Fibroblast of skin of right quadriceps (primary cell): ENCODE results near the gene TLDC2.

ENCODE experiments used
- DNase-seq: peaks from one replicate; pipeline ENCODE4 v3.0.0-alpha.2; 2013

The TLDC2 gene

GRCh38 chr20:36850759-36851158, 25.2 kb upstream of the TLDC2 start:
- no peak for DNase-seq

GRCh38 chr20:36851490-36851889, 24.4 kb upstream of the TLDC2 start:
- no peak for DNase-seq

DNA sequence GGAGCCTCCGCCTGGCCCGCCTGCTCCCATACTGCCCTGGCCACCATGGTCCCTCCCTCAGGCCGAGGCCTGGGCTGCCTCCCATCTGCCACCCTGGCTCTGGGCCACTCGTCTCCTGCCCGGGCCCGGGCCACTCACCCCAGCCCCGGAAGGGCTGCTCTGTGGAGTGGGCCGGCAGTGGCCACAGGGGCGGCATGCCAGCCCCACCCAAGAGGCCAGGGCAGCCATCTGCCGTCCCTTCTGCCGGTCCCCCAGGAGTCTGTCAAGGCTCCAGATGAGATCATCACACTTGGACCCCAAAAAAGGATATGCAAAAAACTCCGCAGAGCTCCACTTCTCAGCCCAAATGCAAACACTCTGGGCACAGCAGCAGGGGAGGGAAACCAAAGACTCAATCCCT, 23.8 kb upstream of the TLDC2 start:
- no peak for DNase-seq

DNA sequence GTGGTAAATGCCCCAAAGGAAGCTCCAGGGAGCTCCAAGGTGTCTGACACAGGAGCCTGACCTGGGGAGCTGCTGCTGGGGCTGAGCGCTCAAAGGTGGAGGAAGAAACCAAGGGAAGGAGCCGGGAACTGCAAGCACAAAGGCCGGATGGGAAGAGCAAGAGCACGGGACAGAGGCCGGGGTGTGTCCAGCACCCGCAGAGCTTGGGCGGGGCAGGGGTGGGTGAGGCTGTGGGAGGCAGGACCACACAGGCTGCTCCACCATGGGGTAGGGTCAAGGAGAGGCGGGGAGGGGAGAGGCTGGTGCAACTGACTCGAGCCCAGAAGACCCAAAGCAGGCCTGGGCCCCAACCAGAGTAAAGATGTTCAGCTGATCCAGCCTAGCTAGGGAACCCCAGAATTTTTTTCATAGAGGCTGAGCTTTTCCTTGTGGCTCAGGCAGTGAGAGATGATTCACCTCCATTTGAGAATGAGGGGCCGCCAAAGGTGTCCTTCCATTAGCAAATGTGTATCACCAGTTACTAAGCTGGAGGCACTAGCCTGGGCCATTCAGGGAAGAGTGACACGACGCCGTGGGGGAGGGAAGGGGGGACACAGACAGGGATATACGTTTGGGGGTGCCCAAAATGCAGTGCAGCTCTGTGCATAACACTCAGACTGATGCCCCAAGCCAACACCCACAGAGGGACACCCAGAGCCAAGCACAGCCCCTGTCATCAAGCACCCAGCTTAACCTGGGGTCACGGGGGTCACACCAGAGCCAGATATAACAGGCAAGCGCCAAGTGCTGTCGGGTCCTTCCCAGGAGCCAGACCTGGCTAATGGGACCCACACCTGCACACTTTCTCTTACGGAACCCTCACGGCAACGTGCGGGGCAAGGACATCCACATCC, 21.3 kb upstream of the TLDC2 start:
- DNase-seq: no peak

DNA sequence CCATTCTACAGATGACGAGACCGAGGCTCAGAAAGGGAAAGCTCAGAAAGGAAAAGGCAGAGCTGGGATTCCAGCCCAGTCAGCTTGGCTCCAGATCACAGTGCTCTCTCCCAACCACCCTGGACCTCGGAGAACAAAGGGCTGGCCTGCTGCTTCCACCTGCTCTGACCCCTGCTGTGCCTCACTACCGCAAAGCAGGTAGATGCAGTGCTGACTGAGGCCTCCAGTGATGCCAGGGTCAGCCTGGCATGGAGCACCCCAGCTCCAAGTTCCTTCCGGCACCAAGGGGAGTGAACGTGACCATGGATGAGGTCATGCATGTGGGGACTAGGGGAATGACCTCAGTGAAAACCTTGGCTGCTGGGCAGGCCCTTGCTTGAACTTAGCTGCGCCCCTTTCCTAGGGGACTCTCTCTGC, 20.7 kb upstream of the TLDC2 start:
- no peak for DNase-seq

GRCh38 chr20:36856195-36856594, 19.7 kb upstream of the TLDC2 start:
- no peak for DNase-seq

GRCh38 chr20:36856691-36857635, 19.0 kb upstream of the TLDC2 start:
- DNase-seq: peak; percentile 64

GRCh38 chr20:36859282-36859555, 16.7 kb upstream of the TLDC2 start:
- no peak for DNase-seq

DNA sequence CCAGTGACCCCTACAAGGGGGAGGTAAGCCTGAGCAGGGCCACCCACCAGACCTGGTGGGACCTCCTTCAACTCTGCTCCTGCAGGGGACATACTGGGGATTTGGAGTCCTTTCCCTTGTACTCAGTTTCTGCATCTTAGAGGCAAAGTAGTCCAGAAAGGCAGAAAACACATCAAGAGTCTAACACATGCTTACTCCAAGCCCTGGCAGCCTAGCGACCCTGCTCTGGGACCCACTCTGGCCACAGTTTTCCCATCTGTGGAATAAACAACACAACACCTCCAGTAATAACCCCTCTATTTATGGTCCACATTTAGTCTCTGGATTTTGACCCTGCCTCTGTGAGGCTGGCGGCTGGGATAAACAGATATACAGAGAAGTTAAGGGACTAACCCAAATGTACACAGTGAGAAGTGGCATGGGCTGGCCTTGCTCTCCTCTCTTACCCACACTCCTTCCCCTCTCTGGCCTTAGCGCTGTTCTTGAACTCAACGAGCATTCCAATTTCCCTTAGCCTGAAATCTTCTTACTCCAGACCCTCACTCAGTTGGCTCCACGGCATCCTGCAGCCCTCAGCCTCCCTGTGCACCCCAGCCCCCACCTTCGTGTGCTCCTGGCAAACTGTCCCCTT, 16.1 kb upstream of the TLDC2 start:
- DNase-seq: no peak

DNA sequence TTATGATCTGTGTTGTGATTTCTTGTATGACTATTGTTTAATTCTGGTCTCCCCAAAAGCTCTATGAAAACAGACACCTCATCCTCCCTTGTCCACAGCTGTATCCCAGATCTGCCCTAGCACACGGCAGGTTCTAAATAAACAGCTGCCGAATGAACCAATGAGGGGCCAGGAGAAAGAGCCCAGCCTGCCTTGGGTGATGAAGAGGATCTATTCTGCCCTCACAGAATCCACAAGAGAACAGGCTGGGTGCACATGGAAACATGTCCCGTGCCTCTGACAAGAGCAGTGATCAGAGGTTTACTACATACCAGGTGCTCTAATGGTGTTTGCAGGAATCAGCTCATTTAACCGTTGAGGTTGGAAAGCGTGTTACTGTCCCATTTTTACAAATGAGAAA, 15.6 kb upstream of the TLDC2 start:
- DNase-seq: no peak

DNA sequence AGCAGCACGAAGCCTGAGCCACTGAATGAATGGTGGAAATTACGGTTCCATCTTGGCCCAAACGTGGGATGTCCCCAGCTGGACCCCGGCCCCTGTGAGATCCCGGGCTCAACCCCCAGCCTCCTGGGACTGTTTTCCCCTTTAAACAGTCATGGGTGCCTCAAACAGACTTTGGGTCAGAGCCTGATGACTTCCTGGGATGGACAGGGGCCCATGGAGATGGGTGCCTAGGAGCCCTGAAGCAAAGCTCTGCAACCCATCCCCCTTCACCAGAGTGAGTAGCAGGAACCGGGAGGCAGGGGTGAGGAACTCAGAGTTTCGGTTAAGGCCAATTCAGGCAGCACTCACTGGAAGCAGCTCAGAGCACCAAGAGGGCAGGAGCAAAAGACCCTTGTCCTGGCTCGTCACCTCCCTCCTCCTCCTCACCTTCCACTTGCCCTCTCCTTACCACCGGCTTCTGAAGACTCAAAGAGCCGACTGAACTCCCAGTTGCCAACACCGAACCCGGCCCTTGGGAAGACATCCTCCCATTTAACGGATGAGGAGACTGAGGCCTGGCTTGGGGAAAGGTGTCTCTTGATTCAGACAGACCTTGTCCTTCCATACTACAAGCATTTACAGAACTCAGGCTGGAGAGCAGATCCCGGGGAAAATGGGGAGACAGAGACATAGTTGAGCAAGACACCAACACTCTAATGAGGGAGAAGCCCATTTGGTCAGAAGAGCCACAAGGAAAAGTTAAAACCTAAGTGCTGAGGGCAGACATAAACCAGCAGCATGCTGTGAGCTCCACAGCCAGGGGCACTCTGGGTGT, 14.9 kb upstream of the TLDC2 start:
- no peak for DNase-seq

- no peak for DNase-seq
These were observed 14.4 kb upstream of the TLDC2 start for GRCh38 chr20:36861625-36861874.

- peak; percentile 83 for DNase-seq
These were observed 13.8 kb upstream of the TLDC2 start for GRCh38 chr20:36861875-36862801.

DNA sequence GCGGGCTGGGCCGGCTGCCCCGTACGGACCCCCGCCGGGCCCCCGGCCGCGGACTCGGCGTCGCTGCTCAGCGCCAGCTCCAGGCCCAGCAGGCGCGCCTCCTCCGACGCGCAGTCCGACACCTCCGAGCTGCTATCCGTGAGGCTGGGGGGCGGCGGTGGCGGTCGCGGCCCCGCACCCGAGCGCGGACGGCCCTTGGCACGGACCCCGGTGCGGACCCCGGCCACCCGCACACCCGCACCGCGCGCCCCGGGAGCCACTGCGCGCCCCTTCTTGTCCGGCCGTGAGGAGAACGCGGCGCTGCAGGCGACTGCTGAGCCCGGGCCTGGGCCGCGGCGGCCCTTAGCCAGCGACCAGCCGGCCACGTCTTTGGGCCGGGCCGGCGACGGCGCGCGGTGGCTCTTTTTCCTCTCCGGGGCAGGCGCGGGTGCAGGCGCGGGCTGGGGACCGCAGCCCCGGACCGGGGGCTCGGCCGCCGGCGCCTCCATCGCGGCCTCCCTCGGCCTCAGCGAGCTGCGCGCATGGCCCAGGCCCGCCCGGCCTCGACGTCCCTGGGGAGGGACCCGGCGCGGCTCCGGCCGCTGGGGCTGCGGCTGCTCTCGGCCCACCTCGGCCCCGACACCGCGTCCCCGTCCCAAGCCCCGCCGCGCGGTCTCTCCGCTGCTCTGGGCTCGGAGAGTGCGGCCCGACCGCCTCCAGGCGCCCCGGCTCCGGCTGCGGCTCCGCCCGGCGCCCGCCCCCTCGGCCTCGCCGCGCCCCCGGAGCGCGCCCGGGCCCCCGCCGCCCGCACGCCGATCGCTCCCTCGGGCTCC, 12.9 kb upstream of the TLDC2 start:
- DNase-seq: no peak

DNA sequence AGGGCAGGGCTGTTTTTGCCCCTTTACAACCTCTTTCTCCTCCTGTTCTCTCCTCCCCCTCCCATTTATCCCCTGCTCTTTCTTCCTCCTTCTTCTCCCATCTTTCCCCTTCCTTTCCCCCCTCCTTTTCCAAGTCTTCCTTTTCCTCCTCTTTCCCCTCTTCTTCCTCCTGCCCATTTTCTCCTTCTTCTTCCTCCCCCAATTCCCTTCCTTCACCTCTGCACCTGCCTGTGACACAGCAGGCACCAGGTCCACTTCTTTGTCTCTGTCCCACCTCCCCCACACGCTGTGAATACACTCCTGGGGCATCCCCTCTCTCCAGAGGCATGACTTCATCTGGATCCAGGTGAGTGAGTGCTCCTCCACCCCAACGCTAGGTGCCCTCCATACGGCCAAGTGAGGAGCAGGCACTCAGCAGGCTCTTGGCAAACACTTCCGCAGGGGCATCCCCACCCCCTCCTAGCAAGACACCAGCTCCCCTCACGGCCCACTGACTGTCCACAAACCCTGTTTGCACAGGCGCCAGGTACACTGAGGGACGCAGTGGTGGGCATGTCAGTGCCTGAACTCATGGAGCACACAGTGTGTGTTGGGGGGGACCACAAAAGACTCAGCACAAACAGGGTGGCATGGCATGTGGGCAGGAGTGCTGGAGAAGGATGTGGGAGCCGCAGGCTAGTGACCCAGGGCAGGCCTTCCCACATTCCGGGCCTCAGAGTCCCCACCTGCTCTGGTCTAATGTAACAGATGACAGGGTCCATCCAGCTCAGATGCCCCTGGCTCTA, 10.7 kb upstream of the TLDC2 start:
- no peak for DNase-seq

GRCh38 chr20:36865861-36866149, 10.1 kb upstream of the TLDC2 start:
- no peak for DNase-seq

- DNase-seq: no peak
These were observed 9.8 kb upstream of the TLDC2 start for GRCh38 chr20:36866164-36866563.

GRCh38 chr20:36866681-36867495, 9.1 kb upstream of the TLDC2 start:
- no peak for DNase-seq
